Ovary (tissue), 3 donors: ENCODE measurements around the gene SORBS1.

Experiments
- CTCF ChIP-seq, 3 donors: fragments of 450-650 bp in 2 of 3; fragments of 200-600 bp in 1 of 3; IDR thresholded peaks; one replicate each; pipeline versions ENCODE4 v1.5.1 to v1.8.0; 2016 to 2022; ENCODE audit warnings: antibody characterized with exemption in 3 of 3, mild to moderate bottlenecking in 1 of 3
- EP300 ChIP-seq: sonication (generic); formaldehyde crosslinking; IDR thresholded peaks from one replicate; pipeline ENCODE4 v1.6.1; 2017; ENCODE audit warnings: antibody characterized with exemption
- donor health status: DM: no; HTN: no; CAD: no.

- TF ChIP-seq CTCF (IDR thresholded peaks at IDR 0.05) (no peak), EP300 (no peak)
These were observed 36.6 kb upstream of the SORBS1 start for GRCh38 chr10:95597788-95598187.
